Neural progenitor cell (in vitro differentiated cells): ENCODE data around the gene SKA2. TPM values are rescaled to one million over a fixed set of nuclear protein-coding genes. Genes with fewer than 3 reads are reported as not detected.

Source experiments
- DNase-seq: peaks from one replicate; pipeline ENCODE4 v3.0.0-alpha.2; 2016; ENCODE audit warnings: low spot score
- H2AFZ ChIP-seq: fragments of 200-600 bp; sonication (generic); replicated peaks from 2 replicates; pipeline ENCODE4 v1.6.1; 2016; ENCODE audit warnings: antibody characterized with exemption
- H3F3A ChIP-seq: fragments of 200-600 bp; sonication (generic); 2 replicates; pipeline ENCODE4 v1.6.1; 2016; ENCODE audit warnings: antibody characterized with exemption, low read depth
- H3K27ac ChIP-seq: fragments of 200-600 bp; sonication (generic); 2 replicates; pipeline ENCODE4 v1.5.1; 2016; ENCODE audit warnings: mild to moderate bottlenecking
- H3K27me3 ChIP-seq: fragments of 200-600 bp; sonication (generic); 2 replicates; pipeline ENCODE4 v1.6.1; 2016; ENCODE audit warnings: mild to moderate bottlenecking, moderate library complexity
- H3K36me3 ChIP-seq: fragments of 200-600 bp; sonication (generic); 2 replicates; pipeline ENCODE4 v1.5.1; 2016
- H3K4me1 ChIP-seq: fragments of 200-600 bp; sonication (generic); 2 replicates; pipeline ENCODE4 v1.6.1; 2016; ENCODE audit warnings: mixed run types
- H3K4me2 ChIP-seq: fragments of 200-600 bp; sonication (generic); 2 replicates; pipeline ENCODE4 v1.6.1; 2016
- H3K4me3 ChIP-seq: fragments of 200-600 bp; sonication (generic); 2 replicates; pipeline ENCODE4 v1.5.1; 2016
- H3K79me2 ChIP-seq: fragments of 200-600 bp; sonication (generic); 2 replicates; pipeline ENCODE4 v1.6.1; 2016; ENCODE audit warnings: low read depth
- H3K9ac ChIP-seq: fragments of 200-600 bp; sonication (generic); 2 replicates; pipeline ENCODE4 v1.6.1; 2016
- H3K9me3 ChIP-seq: fragments of 200-600 bp; sonication (generic); 2 replicates; pipeline ENCODE4 v1.5.1; 2016; ENCODE audit warnings: low read depth
- H4K20me1 ChIP-seq: fragments of 200-600 bp; sonication (generic); 2 replicates; pipeline ENCODE4 v1.6.1; 2016; ENCODE audit warnings: low read depth
- H3K27ac Mint-ChIP-seq: 3 replicates; pipeline ENCODE4 v1.8.0; 2021; ENCODE audit warnings: mixed read lengths
- H3K27me3 Mint-ChIP-seq: 2 replicates; pipeline ENCODE4 v1.8.0; 2022; ENCODE audit warnings: low read depth, mild to moderate bottlenecking, inconsistent platforms, moderate library complexity, mixed read lengths; ENCODE audit not compliant: insufficient read depth
- H3K36me3 Mint-ChIP-seq: 3 replicates; pipeline ENCODE4 v1.8.0; 2021; ENCODE audit warnings: mixed read lengths
- H3K4me1 Mint-ChIP-seq: 3 replicates; pipeline ENCODE4 v1.8.0; 2021; ENCODE audit warnings: mixed read lengths
- H3K4me3 Mint-ChIP-seq: 3 replicates; pipeline ENCODE4 v1.8.0; 2021; ENCODE audit warnings: mild to moderate bottlenecking, moderate library complexity, mixed read lengths
- H3K9me3 Mint-ChIP-seq: 3 replicates; pipeline ENCODE4 v1.8.0; 2020; ENCODE audit warnings: mixed read lengths
- CTCF ChIP-seq: fragments of 200-600 bp; sonication (generic); IDR thresholded peaks from 2 replicates; pipeline ENCODE4 v1.5.1; 2017; ENCODE audit warnings: antibody characterized with exemption, mild to moderate bottlenecking
- EZH2 ChIP-seq: fragments of 200-600 bp; sonication (generic); IDR thresholded peaks from 2 replicates; pipeline ENCODE4 v1.6.1; 2017; ENCODE audit warnings: antibody characterized with exemption, mild to moderate bottlenecking, moderate library complexity
- EZH2phosphoT487 ChIP-seq: fragments of 200-600 bp; sonication (generic); IDR thresholded peaks from 2 replicates; pipeline ENCODE4 v1.6.1; 2017; ENCODE audit warnings: antibody characterized with exemption
- microRNA counts: library from miRNA; unstranded; fragments of <30 nt; microRNA quantifications from one replicate; lab custom pipeline; 2016
- microRNA-seq: library from miRNA; unstranded; fragments of <30 nt; microRNA quantifications from one replicate; pipeline ENCODE4, GENCODE V29; 2016
- small RNA-seq: library from RNA; depleted of rRNA; stranded (forward); fragments of <200 nt; gene quantifications from one replicate; pipeline ENCODE3, GENCODE V24; 2015
- total RNA-seq: library from RNA; depleted of rRNA; stranded (reverse); fragments of >200 nt; gene quantifications from 2 replicates; pipeline ENCODE4 v1.2.3, GENCODE V29; 2015; ENCODE audit warnings: low replicate concordance

The SKA2 gene
- total RNA-seq, 1 donor from 2014 or later = 352 TPM

DNA sequence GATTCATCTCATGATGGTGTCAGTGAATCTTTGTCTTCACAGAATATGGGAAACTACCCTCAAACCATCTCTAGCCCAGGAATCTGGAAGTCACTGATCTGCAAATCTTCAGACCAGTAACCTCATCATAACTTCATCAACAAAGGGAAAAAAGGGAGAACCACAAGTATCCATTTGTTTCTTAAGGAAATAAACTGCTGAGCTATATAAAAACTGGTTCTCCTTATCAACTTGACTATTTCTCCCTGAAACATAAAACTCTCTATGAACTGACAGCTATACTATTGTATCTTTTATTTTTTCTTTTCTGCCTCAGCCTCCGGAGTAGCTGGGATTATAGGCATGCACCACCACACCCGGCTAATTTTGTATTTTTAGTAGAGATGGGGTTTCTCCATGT lies 87.6 kb downstream of the SKA2 start:
- TF ChIP-seq CTCF = no peak
- no peak for TF ChIP-seq EZH2
- no peak for TF ChIP-seq EZH2phosphoT487
- Mint-ChIP-seq H3K36me3 (peaks cover 18% of the 10 kb centered on the region), H3K27me3 (no peaks in the 10 kb centered on the region)

GRCh38 chr17:59062509-59062908 lies 92.5 kb downstream of the SKA2 start:
- no peaks in the 10 kb centered on the region for H3F3A ChIP-seq
- no peaks in the 10 kb centered on the region for H3K27me3 Mint-ChIP-seq
- no peak overlapping the region for H2AFZ ChIP-seq
- H3K27me3 ChIP-seq = no peaks in the 10 kb centered on the region
- DNase-seq = no peak
- no peaks in the 10 kb centered on the region for H3K9me3 Mint-ChIP-seq
- no peak overlapping the region for H3K4me3 ChIP-seq
- no peak overlapping the region for H3K27ac ChIP-seq
- H4K20me1 ChIP-seq = no peaks in the 10 kb centered on the region
- H3K4me2 ChIP-seq = no peak overlapping the region
- no peaks in the 10 kb centered on the region for H3K4me1 ChIP-seq
- no peaks in the 10 kb centered on the region for H3K79me2 ChIP-seq
- TF ChIP-seq CTCF (no peak), EZH2 (no peak), EZH2phosphoT487 (no peak)
- no peak overlapping the region for H3K27ac Mint-ChIP-seq
- H3K36me3 ChIP-seq = peaks cover 23% of the 10 kb centered on the region
- H3K9me3 ChIP-seq = no peaks in the 10 kb centered on the region
- H3K9ac ChIP-seq = no peak overlapping the region
- peaks cover 16% of the 10 kb centered on the region for H3K36me3 Mint-ChIP-seq
- H3K4me3 Mint-ChIP-seq = no peak overlapping the region
- H3K4me1 Mint-ChIP-seq = no peaks in the 10 kb centered on the region

More for the DNA sequence above, 87.6 kb downstream of the SKA2 start:
- no peak overlapping the region for H3K27ac ChIP-seq
- H3K36me3 ChIP-seq = no peaks in the 10 kb centered on the region
- no peaks in the 10 kb centered on the region for H4K20me1 ChIP-seq
- Mint-ChIP-seq H3K27ac (no peak overlapping the region), H3K4me3 (no peak overlapping the region), H3K9me3 (no peaks in the 10 kb centered on the region), H3K4me1 (no peaks in the 10 kb centered on the region)
- H3K4me3 ChIP-seq = no peak overlapping the region
- no peak overlapping the region for H3K4me2 ChIP-seq
- H2AFZ ChIP-seq = no peak overlapping the region
- no peaks in the 10 kb centered on the region for H3K9me3 ChIP-seq
- no peaks in the 10 kb centered on the region for H3K79me2 ChIP-seq
- no peak overlapping the region for H3K9ac ChIP-seq
- H3F3A ChIP-seq = no peaks in the 10 kb centered on the region
- no peaks in the 10 kb centered on the region for H3K4me1 ChIP-seq
- no peaks in the 10 kb centered on the region for H3K27me3 ChIP-seq
- DNase-seq = no peak

MicroRNAs encoded within 50 kb of the gene (microRNA counts, 767-probe panel; counts per million panel counts)
- 8,953 counts per million, percentile 96 among the panel's probes with 10 or more counts for microRNA hsa-miR-301a-3p (lab: Ali Mortazavi, UCI)
- 4,079 counts per million, percentile 91 among the panel's probes with 10 or more counts for microRNA hsa-miR-454-3p (lab: Ali Mortazavi, UCI)

Small RNAs within 50 kb of the gene (microRNA-seq; reads per million reads assigned to microRNA genes)
- gene MIR301A (129 reads per million, percentile 79 among the genes with 10 or more reads in this experiment), gene MIR454 (573 reads per million, percentile 91 among the genes with 10 or more reads in this experiment)

Small RNAs within 50 kb of the gene (small RNA-seq; reads per million reads assigned to genes)
- gene MIR301A (17.0 reads per million, percentile 97 among the genes with 10 or more reads in this experiment), gene MIR454 (9.7 reads per million, percentile 95 among the genes with 10 or more reads in this experiment), gene RNU2-58P (0.77 reads per million, percentile 71 among the genes with 10 or more reads in this experiment)

Other genes with a start within 250 kb of the SKA2 start
- gene TRIM37, start 48.3 kb downstream of the SKA2 start, total RNA-seq = 68.4 and 86.4 TPM in 2 replicates
- gene PRR11, start 560 bp upstream of the SKA2 start, total RNA-seq = 44.3 and 51.9 TPM in 2 replicates
- 20.8 and 24.0 TPM in 2 replicates for gene SMG8, start 54.8 kb upstream of the SKA2 start, total RNA-seq
- 13.6 and 17.8 TPM in 2 replicates for gene GDPD1, start 65.3 kb upstream of the SKA2 start, total RNA-seq
- gene YPEL2, start 176.5 kb upstream of the SKA2 start, total RNA-seq = 21.4 and 38.0 TPM in 2 replicates